CD4-positive, alpha-beta T cell treated with Interleukin-2 at 100 ng/mL for 4 hours (primary cell): ENCODE results near the gene CDK14.
"Not testable (repeated sequence)": the region's sequence is repeated elsewhere in the genome, so short reads cannot be mapped to it uniquely, and the experiment has no call there.

ENCODE experiments used
- DNase-seq: peaks from one replicate; pipeline ENCODE4 v3.0.0-alpha.2; 2020; ENCODE audit warnings: low spot score

The CDK14 gene

GRCh38 chr7:91157579-91158320 is 561.6 kb downstream of the CDK14 start:
- no peak for DNase-seq

GRCh38 chr7:91162436-91162835 is 566.3 kb downstream of the CDK14 start:
- no peak for DNase-seq

DNA sequence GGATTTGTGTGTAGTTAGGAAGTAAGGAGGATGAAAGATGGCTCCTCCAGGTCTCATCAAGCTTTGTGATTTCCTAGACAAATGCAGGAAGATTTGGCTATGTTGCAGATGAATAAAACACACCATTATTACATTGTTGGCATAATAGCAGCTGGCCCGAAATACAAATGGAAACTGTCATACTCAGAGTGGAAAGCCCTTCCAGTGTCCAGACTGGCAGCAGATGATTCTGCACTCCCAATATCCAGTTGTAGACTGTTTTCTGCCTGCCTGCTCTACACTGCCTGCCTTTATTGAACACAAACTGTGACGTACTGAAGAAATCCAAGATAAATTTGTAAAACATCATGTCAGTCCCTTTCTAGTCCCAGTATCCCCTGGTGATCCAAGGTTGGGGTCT is 568.4 kb downstream of the CDK14 start:
- no peak for DNase-seq

DNA sequence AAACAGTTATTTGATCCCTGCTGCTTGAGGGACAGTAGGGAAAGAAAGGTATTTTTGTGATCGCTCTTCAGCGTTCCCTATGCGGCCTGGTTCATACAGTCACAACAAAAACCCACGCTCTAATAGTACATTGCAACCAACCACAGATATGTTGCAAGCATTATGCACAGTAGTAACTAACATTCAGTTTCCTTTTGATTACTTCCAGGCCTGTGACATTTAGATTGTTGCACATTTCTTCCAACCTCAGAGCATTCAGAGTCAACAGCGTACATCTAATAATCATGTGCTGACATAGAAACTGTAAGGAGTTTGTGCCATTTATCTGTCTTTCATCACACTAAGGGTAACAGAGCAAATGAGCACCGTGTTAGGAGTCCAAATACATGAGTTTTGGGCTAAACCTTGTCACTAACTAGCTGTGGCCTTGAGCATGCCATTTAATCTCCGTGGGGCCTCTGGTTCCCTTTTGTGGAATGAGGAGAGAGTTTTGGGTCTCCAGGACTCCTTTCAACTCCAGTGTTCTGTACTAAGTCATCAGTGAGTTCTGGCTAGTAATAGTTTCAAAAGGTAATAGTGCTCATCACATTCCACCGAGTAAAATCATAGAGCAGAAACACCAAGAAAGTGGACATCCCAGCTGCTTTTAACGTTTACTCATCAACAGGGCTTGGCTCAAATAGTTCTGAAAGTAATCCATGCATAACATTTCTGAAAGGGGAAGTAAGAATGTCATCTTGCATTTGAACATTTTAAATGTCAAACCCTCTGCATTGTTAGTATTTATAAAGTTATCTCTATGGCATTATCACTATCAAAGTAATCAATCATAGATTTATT is 569.1 kb downstream of the CDK14 start:
- no peak for DNase-seq

DNA sequence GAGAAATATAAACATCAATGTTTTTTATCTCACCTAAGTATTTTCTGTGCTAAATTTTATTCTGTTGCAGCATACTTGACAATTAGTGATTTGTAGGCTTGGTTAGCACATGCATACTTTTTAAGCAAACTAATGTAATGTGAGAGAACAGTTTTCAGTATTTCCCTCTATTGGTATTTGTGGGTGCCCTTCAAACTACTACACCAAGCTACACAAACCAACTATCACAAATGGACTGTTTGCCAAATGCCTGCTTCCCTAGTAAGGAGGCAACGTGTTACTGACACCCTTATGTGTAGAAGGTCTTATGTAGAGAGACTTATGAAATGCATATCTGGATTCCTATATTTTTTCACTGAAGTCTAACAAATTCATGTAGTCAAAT is 569.7 kb downstream of the CDK14 start:
- no peak for DNase-seq

DNA sequence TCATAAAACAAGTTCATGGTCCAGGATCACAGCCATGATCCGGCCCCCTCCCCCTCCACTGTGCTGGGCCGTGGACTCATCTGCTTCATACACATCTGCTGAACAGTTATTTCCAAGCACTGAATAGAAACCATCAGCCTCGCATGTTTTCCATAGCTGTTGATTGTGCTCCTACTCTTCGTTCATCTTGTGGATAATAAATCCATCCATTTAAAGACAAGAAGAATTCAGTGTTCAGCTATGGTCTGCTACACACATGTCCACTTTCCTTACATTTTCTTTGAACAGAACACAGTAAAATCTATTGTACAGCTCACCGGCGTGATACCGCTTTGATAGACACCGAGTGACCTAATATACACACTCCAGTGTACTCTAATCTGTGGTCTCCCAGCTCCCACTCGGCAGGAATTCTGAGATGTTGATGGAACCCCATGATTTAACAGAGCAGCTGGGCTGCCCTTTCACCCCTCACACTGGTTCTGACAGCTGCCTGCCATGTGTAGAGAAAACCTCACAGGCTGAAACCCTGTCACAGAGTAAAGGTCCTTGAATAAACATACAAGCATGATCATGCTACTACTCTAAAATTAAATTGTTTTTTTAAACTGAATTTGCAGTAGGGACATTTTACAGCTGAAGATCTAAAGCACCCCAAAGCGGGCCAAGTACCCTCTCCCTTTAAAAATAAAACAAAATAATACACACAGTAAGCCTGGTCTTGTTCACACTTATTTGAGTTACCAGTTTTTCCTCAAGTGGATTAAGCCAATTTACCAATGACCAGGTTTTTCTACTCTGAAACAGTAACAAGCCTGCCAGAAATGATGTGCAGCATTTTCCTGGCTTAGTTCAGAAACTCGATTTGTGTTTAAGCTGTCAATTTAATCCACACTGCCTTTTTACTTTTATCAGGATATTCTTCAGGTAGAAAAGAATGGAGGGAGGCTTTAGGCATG is 573.0 kb downstream of the CDK14 start:
- DNase-seq, result no peak

DNA sequence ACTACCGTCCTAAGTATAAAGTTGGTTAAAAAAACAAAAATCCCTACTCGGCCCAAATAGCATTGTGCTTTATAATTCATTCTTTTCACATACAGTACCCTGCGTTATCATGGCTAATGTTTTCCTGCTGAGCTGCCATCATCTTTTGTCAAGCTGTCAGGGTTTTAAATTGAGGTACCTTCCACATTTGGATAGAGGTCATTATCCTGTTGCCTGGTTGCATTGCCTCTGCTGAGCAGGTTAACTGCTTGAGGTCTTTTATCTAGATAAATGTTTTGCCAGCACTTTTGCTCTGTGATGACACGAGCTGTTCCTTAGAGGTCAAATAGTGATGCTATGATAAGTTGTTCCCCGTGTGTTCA is 573.7 kb downstream of the CDK14 start:
- DNase-seq, result no peak

GRCh38 chr7:91173265-91173664 is 577.1 kb downstream of the CDK14 start:
- DNase-seq, result not testable (repeated sequence)

DNA sequence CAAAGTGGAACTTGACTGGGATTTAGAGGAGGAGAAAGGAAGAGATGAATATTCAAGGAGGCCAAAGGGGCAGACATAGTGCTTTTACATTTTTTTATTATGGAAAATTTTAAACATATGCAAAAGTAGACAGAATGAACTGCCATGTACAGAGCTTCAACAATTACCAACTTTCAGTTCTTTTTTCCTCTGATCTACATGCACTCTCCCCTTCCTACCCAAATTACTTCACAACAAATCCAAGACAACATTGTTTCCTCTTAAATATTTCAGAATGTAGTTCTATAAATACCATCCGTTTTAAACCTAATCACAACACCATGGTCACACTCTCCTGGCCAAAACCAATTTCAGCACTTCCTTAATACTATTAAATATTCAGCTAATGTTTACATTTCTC is 584.6 kb downstream of the CDK14 start:
- DNase-seq, result no peak

DNA sequence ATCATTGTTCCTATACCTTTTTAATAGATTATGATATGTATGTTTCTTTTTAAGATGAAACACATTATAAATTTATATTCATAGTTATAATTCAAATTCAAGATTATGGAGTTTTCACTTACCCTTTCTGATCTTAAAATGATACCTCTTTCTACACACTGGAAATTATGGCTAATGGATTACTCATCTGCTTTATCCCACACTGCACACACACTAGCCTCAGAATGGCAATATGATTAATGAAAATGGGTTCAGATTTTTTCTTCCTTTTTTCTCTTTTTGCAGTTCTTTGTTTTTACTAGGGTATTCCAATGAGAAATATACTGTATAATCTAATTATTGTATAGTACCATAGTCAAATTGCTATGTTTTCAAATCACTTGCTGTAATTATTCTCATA is 585.8 kb downstream of the CDK14 start:
- no peak for DNase-seq

DNA sequence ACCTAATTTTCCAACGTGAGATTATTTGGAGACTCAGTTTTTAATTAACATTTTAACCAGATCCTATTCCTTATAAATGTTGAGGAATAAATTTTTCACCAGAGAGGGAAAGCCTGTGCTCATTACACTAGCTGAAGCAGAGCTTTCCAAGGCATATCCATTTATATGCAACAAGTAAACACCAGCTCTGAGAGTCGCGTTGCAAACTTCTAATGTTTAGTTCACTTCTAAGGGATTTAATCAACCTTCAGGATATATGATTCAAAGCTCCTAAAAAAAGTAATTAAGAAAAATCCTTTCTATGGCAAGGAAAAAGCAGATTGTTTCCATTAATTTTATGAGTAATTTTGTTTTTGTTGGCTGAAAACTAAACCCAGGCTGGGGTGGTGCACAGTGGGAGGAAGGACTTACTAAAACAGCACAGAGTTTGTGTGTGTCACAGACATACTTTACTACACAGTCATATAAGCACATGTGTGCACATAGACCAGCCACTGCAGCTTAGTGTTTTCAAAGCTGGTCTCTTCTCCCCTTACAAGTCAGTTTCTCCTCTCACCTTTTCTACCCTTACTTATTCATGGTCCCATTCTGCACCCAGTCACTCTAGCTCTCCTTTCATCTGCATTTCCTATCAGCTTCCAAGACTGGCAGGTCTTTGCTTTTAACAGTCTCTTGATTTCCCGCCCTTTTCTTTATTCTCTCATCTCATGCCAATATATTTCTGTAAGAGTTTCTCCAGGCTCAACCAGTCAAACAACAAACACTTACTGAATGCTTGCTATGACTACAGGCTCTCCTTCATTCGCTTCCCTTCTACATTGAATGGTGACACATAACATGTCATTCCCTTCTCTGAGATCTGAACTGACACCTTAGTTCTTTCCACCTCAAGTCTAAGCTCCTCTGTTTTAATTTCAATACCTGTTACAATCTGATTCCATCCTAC is 587.0 kb downstream of the CDK14 start:
- no peak for DNase-seq

- DNase-seq, result no peak
Measured at GRCh38 chr7:91185771-91186170, 589.6 kb downstream of the CDK14 start.

DNA sequence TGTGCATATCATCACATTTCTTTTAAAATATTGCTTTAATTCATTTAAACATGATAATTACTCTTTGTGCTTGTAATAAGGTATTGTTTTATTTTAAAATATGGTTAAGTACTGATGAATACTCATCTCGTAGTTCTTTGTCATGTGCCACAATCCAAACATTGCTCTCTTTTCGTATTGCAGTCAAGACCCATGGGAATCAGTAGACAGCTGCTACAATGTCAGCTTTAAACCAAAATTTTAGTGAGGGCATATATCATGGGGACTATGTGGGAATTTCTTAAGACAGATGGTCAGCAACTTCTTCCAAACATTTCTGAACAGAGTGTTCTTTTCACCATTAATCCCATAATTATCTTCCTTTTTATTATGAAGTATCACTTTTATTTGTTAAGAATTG is 590.9 kb downstream of the CDK14 start:
- DNase-seq, result no peak

GRCh38 chr7:91191771-91192170 is 595.6 kb downstream of the CDK14 start:
- DNase-seq, result no peak

DNA sequence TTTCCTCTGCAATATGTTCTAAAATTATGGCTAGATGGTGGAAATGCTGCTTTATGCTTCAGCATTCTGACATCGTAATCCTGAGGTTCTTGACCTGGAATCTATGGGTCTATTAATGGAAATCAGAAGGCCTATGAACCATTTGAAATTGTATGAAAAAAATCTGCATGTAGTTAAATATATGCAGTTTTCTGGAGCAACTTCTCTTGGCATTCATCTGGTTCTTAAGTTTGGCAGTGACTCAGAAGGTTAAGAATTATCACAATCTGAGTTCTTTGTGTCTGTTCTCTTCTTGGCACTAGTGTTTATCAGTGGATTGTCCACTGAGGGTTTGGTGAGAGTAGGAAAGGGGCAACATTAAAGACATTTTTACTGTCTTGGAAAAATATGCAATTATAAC is 597.0 kb downstream of the CDK14 start:
- no peak for DNase-seq

- no peak for DNase-seq
Measured at GRCh38 chr7:91194841-91195240, 598.7 kb downstream of the CDK14 start.

GRCh38 chr7:91196058-91196457 is 599.9 kb downstream of the CDK14 start:
- DNase-seq, result no peak

- DNase-seq, result no peak
Measured at GRCh38 chr7:91198371-91198770, 602.2 kb downstream of the CDK14 start.

GRCh38 chr7:91199601-91200000 is 603.5 kb downstream of the CDK14 start:
- no peak for DNase-seq

DNA sequence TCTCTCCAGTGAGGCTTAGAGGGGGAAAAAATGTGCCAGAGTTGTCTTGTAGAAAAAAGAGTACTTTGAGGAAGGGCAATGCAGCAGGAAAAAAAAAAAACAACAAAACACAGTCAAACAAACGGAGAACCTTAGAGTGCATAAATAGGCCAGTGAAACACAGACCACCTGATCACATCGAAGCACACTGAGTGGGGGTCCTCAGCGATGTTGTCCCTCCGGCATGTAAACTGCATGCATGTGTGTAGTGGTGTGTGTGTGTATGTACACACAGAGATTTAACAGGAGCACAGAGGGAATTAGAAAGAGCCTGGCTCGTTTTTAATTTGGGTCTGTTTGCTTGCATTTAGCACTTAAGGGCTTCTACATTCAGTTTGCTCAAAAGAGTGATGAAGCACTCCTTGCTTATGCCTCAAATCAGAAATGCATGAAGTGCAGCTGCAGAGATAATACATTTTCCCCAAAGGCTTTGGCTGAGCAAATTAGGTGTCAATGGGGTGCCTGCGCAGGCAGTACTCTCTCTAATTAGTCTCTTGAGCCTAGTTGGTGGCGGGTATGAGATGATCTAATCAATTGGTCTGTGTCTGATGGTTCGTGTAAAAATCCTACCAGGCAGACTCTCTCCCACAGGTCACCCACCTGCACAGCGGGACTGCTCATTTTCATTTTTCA is 605.5 kb downstream of the CDK14 start:
- DNase-seq, result no peak
